Bronchial epithelial cell (primary cell): Measurements from ENCODE around the gene PGK1. TPM values are rescaled to one million over a fixed set of nuclear protein-coding genes. Genes with fewer than 3 reads are reported as not detected.
"Not testable (repeated sequence)": the region's sequence is repeated elsewhere in the genome, so short reads cannot be mapped to it uniquely, and the experiment has no call there.

Experiments used
- DNase-seq: peaks from one replicate; pipeline ENCODE4 v3.0.0-alpha.2; 2010; ENCODE audit warnings: low read depth
- FAIRE-seq: peaks from 2 replicates; lab custom pipeline; 2011; peaks lifted over from hg19 to GRCh38; lab: Jason Lieb, UNC
- H3K27me3 ChIP-seq: 2 replicates; pipeline ENCODE4 v1.5.1; 2011; ENCODE audit warnings: low read length; ENCODE audit not compliant: control insufficient read depth, insufficient read depth
- H3K36me3 ChIP-seq: 2 replicates; pipeline ENCODE4 v1.5.1; 2011; ENCODE audit warnings: low read length; ENCODE audit not compliant: control insufficient read depth, insufficient read depth
- H3K4me3 ChIP-seq: 2 replicates; pipeline ENCODE4 v1.5.1; 2011; ENCODE audit warnings: mild to moderate bottlenecking, low read depth, low read length, control low read depth
- total RNA-seq: library from RNA; depleted of rRNA; stranded (reverse); fragments of >200 nt; gene quantifications from 2 replicates; pipeline ENCODE4 v1.2.1, GENCODE V29; 2014
- TF ChIP-seq, protein P1 (sequence below): IDR thresholded peaks from 2 replicates; pipeline ENCODE4 v1.5.1; 2011; ENCODE audit warnings: mild to moderate bottlenecking, moderate library complexity, low read length, control low read depth, inconsistent platforms; ENCODE audit not compliant: insufficient read depth, severe bottlenecking

PGK1 gene
- total RNA-seq, 1 donor from 2014 or later: 339 TPM

GRCh38 chrX:78074088-78074487 lies 30.0 kb upstream of the PGK1 start:
- FAIRE-seq: no peak
- H3K27me3 ChIP-seq: no peaks in the 10 kb centered on the region
- no peaks in the 10 kb centered on the region for H3K36me3 ChIP-seq
- TF ChIP-seq, protein P1, sequence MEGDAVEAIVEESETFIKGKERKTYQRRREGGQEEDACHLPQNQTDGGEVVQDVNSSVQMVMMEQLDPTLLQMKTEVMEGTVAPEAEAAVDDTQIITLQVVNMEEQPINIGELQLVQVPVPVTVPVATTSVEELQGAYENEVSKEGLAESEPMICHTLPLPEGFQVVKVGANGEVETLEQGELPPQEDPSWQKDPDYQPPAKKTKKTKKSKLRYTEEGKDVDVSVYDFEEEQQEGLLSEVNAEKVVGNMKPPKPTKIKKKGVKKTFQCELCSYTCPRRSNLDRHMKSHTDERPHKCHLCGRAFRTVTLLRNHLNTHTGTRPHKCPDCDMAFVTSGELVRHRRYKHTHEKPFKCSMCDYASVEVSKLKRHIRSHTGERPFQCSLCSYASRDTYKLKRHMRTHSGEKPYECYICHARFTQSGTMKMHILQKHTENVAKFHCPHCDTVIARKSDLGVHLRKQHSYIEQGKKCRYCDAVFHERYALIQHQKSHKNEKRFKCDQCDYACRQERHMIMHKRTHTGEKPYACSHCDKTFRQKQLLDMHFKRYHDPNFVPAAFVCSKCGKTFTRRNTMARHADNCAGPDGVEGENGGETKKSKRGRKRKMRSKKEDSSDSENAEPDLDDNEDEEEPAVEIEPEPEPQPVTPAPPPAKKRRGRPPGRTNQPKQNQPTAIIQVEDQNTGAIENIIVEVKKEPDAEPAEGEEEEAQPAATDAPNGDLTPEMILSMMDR: no peak
- no peak overlapping the region for H3K4me3 ChIP-seq
- no peak for DNase-seq

DNA sequence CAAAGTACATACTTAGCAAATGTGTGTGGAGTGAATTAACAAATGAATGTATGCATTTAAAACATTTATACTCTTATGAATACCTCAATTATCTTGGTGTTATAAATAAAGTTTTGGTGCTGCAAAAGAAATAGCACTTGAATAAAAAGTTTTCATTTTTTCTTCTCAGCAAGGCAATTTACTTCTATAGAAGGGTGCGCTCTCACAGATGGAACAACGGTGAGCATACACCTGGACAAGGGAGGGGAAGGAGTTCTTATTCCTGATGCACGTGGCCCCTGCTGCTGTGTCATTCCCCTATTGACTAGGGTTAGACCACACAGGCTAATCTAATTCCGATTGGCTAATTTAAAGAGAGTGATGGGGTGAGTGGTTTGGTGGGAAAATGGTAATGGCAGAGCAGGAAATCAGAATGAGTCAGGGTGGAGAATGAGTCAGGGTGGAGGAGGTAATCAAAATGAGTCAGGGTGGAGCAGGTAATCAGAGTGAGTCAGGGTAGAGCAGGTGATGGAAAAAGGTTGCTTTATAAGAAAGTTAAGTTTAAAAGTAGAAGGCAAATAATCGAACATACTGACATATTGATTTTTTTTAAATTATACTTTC lies 28.2 kb upstream of the PGK1 start:
- Histone ChIP-seq H3K36me3 (no peaks in the 10 kb centered on the region), H3K27me3 (no peaks in the 10 kb centered on the region), H3K4me3 (no peak overlapping the region)
- FAIRE-seq (no peak), DNase-seq (peak; percentile 52)
- TF ChIP-seq, protein P1: no peak

DNA sequence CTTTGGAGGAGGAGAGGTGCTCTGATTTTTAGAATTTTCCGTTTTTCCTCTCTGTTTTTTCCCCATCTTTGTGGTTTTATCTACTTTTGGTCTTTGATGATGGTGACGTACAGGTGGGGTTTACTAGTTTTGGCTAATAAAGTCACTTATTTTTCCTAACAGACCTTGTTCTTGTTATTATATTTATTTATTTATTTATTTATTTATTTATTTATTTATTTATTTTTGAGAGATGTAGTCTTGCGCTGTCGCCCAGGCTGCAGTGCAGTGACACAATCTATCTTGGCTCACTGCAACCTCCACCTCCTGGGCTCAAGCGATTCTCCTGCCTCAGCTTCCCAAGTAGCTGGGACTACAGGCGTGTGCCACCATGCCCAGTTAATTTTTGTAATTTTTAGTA lies 22.6 kb upstream of the PGK1 start:
- FAIRE-seq, H3K4me3 ChIP-seq, H3K36me3 ChIP-seq, H3K27me3 ChIP-seq, DNase-seq: not testable (repeated sequence)

DNA sequence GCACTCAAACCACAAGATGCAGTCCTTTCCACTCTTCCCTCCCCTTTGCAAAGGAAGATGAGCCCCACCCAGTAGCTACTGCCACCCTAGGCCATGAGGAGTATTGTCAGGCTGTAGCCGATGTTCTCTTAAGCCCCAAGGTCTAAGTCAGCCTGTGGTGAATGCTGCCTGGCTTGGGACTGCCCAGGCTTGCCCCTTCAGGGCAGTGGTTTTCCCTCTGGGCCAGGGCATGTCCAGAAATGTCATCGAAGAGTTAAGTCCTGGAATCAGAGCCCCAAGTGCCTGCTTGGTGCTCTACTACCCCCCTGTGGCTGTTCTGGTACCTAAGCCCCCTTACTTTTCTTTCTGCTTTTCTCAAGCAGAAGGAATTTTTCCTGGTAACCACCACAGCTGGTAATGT lies 11.8 kb upstream of the PGK1 start:
- FAIRE-seq (peak; percentile 28), DNase-seq (peak; percentile 88)
- Histone ChIP-seq H3K4me3 (no peak overlapping the region), H3K36me3 (no peaks in the 10 kb centered on the region), H3K27me3 (no peaks in the 10 kb centered on the region)
- TF ChIP-seq, protein P1: peak; percentile 48

DNA sequence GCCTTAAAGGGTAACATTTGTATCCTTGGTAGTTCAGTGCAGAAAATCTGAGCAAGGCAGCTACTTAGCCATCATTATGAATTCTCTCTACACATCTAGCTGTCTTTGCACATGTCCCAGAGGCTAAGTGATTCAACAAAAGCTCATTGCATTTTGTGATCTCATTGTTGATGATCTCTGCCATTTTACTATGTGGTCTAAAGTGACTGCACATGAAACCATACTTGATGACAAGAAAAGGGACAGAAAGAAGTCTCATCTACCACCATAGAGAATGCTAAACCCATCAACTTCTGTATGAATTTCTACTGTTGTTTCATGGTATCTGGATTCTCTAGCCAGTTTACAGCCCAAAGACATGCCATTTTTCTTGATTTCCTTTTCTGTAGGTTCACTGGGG lies 5.9 kb upstream of the PGK1 start:
- no peak for FAIRE-seq
- TF ChIP-seq, protein P1: no peak

DNA sequence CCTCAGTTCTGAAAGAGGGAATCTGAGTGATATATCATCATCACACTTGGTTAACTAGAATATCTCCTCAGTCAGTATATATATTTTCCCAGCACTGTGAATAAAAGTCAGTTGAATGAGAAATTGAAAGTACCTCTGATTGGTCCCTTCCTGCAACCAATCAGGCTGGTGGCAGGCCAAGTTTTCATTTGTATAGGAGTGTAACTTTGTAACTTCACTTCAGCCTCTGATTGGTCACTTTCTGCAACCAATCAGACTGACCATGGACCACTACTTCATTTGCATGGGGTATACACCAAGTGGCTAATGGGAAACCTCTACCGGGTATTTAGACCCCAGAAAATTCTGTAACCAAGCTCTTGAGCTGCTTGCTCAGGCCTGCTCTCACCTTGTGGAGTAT lies 2.0 kb upstream of the PGK1 start:
- Histone ChIP-seq H3K27me3 (no peaks in the 10 kb centered on the region), H3K36me3 (peaks cover 1% of the 10 kb centered on the region), H3K4me3 (no peak overlapping the region)
- TF ChIP-seq, protein P1: no peak
- no peak for DNase-seq
- no peak for FAIRE-seq

More for the DNA sequence above, 5.9 kb upstream of the PGK1 start:
- Histone ChIP-seq H3K27me3 (no peaks in the 10 kb centered on the region), H3K36me3 (no peaks in the 10 kb centered on the region), H3K4me3 (no peak overlapping the region)
- no peak for DNase-seq
